GM12874 (cell line): ENCODE results near the gene TNFSF4.
A peak's percentile ranks its signal among the peaks of the same experiment; 100 is the strongest.

Experiments
- TF ChIP-seq, protein P1 (sequence below): IDR thresholded peaks from 2 replicates; pipeline ENCODE4 v1.5.1; 2011; ENCODE audit warnings: low read depth, mild to moderate bottlenecking, control low read depth, low read length, moderate library complexity; ENCODE audit not compliant: insufficient read depth

TNFSF4 gene, protein sequence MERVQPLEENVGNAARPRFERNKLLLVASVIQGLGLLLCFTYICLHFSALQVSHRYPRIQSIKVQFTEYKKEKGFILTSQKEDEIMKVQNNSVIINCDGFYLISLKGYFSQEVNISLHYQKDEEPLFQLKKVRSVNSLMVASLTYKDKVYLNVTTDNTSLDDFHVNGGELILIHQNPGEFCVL

DNA sequence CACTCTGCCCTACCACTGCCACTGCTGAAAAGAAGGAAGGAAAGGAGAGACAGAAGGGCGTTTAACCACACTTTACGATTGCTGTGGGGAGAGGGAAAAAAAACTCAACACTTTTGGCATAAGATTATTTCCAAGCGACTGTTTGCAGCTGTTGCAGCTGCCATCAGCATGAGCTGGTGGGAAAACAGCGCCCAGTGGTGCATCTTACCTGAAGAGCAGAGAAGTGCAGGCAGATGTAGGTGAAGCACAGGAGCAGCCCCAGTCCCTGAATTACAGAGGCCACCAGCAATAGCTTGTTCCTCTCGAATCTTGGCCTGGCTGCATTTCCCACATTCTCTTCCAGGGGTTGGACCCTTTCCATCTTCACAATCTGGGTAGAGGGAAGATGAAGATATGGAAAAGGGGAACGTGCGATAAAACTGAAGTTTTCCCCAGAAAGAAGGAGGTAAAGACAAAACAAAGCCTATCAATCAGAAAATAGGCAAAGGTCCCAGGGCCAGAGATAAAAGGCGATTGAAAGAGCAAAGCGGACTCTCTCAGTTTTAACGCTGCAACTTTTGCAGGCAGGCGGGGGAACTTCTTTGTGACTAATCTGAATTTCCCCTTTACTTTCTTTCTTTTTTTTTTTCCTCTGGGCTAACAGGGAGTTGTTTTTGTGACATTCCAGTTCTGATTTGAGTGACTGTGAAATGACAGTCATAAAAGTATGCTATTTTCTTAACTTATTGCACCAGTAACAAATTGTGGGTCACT lies at the start of gene TNFSF4:
TSS of gene TNFSF4 (minus strand) at position 516 of the 753 bp plus-strand sequence. CDS start at position 361, 155 bp downstream.
- TF ChIP-seq, protein P1, sequence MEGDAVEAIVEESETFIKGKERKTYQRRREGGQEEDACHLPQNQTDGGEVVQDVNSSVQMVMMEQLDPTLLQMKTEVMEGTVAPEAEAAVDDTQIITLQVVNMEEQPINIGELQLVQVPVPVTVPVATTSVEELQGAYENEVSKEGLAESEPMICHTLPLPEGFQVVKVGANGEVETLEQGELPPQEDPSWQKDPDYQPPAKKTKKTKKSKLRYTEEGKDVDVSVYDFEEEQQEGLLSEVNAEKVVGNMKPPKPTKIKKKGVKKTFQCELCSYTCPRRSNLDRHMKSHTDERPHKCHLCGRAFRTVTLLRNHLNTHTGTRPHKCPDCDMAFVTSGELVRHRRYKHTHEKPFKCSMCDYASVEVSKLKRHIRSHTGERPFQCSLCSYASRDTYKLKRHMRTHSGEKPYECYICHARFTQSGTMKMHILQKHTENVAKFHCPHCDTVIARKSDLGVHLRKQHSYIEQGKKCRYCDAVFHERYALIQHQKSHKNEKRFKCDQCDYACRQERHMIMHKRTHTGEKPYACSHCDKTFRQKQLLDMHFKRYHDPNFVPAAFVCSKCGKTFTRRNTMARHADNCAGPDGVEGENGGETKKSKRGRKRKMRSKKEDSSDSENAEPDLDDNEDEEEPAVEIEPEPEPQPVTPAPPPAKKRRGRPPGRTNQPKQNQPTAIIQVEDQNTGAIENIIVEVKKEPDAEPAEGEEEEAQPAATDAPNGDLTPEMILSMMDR, result no peak

DNA sequence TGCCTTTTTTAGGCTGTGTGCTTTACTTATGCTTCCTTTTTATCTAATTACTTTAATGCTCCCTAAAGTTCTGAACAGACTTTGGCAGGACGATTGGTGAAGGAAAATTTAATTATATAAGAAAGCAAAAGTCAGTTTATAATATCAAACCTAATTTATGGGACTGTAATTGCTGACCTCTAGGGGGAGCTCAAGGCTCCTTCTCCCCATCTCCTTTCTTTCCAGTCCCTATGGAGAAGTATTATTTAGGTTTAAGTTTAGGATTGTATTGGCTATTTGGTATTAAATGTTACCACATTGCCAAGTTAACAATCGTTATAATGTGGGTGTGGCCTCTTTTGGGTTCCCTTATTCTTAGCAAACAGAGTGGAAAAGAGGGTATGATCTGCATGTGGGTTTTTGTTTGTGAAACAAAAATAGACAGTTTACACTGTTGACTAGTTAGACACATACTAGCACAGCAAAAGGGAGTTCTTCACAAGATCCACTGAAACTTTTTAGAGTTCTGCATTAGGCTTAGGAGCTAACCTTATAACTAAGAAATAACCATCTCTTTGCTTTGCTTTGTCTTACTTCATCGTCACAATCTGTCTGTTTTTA lies 48.2 kb upstream of the TNFSF4 start:
- TF ChIP-seq, protein P1, result peak; percentile 57

DNA sequence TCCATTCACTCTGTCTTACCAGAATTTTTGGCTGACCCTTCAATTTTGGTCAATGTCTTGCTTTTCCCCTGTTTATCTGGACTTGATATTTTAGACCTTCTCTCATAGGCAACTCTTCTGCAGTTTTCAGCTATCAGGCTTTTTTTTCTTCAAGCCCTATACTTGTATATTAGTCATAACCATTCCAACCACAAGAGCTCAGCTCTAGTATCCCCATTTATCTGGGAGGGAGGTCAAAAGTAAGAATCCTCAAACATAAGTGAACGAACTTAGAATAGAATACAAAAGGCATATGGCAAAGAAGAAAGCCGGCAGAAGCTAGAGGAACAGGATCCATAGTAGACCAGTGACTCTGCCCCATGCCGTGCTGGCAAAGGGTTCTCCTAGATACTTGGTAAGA lies 45.9 kb upstream of the TNFSF4 start:
- TF ChIP-seq, protein P1, result no peak

DNA sequence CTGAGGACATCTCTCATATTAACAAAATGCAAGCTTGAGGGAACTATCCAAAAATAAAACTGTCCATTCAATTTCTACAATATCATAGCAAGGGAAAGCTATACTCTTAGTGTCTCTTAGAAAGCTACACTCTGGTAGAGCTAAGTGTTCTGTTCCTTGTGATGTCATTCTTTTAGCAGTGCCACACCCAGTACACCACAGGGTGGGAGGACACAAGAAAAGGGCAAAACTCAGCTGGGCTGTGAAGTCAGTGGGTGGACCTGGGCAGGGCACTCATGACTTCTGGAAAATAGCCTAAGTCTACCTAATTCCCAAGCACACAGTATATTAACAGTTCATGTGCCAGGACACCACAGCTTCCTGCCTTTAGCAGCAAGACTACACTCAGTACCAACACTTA lies 42.2 kb upstream of the TNFSF4 start:
- TF ChIP-seq, protein P1, result no peak

DNA sequence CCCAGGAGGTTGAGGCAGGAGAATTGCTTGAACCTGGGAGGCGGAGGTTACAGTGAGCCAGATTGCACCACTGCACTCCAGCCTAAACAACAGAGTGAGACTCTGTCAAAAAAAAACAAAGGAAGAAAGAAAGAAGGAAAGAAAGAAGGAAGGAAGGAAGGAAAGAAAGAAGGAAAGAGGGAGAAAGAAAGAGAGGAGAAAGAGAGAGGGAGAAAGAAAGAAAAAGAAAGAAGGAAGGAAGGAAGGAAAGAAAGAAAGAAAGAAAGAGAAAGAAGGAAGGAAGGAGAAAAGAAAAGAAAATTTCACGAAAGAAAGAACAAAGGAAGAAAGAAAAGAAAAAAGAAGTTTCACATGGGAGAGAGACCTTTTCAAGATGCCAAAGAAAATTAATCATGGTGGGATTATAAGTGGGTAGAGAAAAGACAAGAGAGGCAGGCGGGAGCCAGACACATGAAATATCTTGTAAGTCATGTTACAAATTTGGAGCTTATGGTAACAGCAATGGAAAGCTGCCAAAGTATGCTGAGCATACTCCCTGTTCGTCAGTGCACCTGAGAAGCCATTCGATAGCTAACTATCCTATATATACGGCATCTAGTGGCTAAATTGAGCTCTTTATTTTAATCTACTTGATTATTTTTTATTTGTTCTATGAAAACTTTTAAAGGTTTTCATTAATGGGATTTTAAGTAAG lies 41.3 kb upstream of the TNFSF4 start:
- TF ChIP-seq, protein P1, result no peak

DNA sequence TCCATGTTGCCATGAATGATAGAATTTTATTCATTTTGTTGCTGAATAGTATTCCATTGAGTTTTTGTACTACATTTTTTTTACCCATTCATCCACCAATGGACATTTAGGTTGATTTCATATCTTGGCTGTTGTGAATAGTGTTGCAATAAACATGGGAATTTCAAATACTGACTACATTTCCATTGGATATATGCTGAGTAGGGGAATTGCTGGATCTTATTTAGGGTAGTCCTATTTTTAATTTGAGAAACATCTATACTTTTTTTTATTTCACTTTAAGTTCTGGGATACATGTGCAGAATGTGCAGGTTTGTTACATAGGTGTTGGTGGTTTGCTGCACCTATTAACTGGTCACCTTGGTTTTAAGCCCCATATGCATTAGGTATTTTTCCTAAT lies 38.8 kb upstream of the TNFSF4 start:
- TF ChIP-seq, protein P1, result no peak

DNA sequence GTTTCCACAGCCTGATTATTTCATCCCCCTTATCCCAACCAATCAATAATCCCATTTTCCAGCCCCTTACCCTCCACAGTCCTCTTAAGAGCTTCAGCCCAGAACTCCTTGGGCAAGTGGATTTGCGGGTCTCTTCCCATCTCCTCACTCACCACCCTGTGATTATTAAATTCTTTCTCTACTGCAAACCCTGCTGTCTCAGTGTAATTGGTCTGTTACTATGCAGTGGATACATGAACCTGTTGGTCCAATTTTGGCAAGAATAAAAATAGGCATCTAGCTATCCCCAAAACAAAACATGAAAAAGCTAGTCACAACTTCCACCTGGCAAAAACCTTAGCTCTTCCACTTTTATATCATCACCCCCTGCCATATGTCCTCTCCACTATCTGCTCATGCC lies 36.2 kb upstream of the TNFSF4 start:
- TF ChIP-seq, protein P1, result no peak
